Mucosa of descending colon (tissue), 3 donors: ENCODE results near the gene TMEM151A. TPM values are rescaled to one million over a fixed set of nuclear protein-coding genes. Genes with fewer than 3 reads are reported as not detected.
"Not testable (repeated sequence)": the region's sequence is repeated elsewhere in the genome, so short reads cannot be mapped to it uniquely, and the experiment has no call there.

Source experiments
- ATAC-seq: fragments of 200-7000 bp; cut with Tn5 transposase; one replicate; pipeline ENCODE4 v1.9.1; 2020; ENCODE audit warnings: mild to moderate bottlenecking, moderate library complexity
- DNase-seq, 3 donors: peaks; one replicate each; pipeline ENCODE4 v3.0.0-alpha.2; 2020
- H3K36me3 ChIP-seq: fragments of 200-600 bp; one replicate; pipeline ENCODE4 v1.8.0; 2021; ENCODE audit warnings: low read depth, mild to moderate bottlenecking
- H3K4me1 ChIP-seq: fragments of 200-600 bp; one replicate; pipeline ENCODE4 v1.8.0; 2021; ENCODE audit warnings: low read depth, mild to moderate bottlenecking
- H3K4me3 ChIP-seq: fragments of 200-600 bp; one replicate; pipeline ENCODE4 v1.8.0; 2021; ENCODE audit warnings: mild to moderate bottlenecking
- H3K9me3 ChIP-seq: fragments of 200-600 bp; one replicate; pipeline ENCODE4 v1.8.0; 2021; ENCODE audit warnings: mild to moderate bottlenecking
- CTCF ChIP-seq: fragments of 200-600 bp; IDR thresholded peaks from one replicate; pipeline ENCODE4 v1.8.0; 2022; ENCODE audit warnings: antibody characterized with exemption, mild to moderate bottlenecking
- intact Hi-C, 2 donors: fragments of 100-400 bp; cut with DNase I in 1 of 2; cut with micrococcal nuclease in 1 of 2; formaldehyde crosslinking; loops; one replicate each; pipeline versions ENCODE4 v1.11.0 to v1.11.1; 2022; cut with DNase I, micrococcal nuclease
- total RNA-seq, 3 donors: library from RNA; stranded (reverse); fragmentation: NEBNext Ultra II Directional in 2 of 3; extraction: Animal tissue kit (Norgen Biotek cat#: 25700) in 2 of 3; gene quantifications; one replicate each; pipeline versions ENCODE4 v1.2.1 to v1.2.4, GENCODE V29; 2021 to 2023
- donor health status: DM: no; HTN: no; CAD: no; lungs with moderate emphysema.
- donor health status: DM: no; HTN: no; CAD: no.
- donor health status: DM: no; HTN: yes; CAD: no.

Gene TMEM151A
- total RNA-seq, 3 donors from 2014 or later = 0.17 to 0.38 (median 0.27) TPM

GRCh38 chr11:66317723-66318599 lies 26.3 kb downstream of the TMEM151A start:
- Histone ChIP-seq H3K9me3 (no peaks in the 10 kb centered on the region), H3K4me3 (no peak overlapping the region), H3K36me3 (no peaks in the 10 kb centered on the region), H3K4me1 (peaks cover 11% of the 10 kb centered on the region)
- DNase-seq = peak in 2 of 3 donors; percentile 59 to 85
- peak; percentile 54 for ATAC-seq
- TF ChIP-seq CTCF = no peak
- intact Hi-C loops = loop anchor here in 1 of 2 donors (10.0 kb wide), 1 partner anchor 67 kb away; no protein-coding TSS in a partner anchor

GRCh38 chr11:66318600-66318970 lies 26.9 kb downstream of the TMEM151A start:
- intact Hi-C loops = loop anchor here in 1 of 2 donors (10.0 kb wide), 1 partner anchor 66 kb away; no protein-coding TSS in a partner anchor
- peaks cover 5% of the 10 kb centered on the region for H3K4me1 ChIP-seq
- H3K9me3 ChIP-seq = no peaks in the 10 kb centered on the region
- ATAC-seq = no peak
- no peak overlapping the region for H3K4me3 ChIP-seq
- no peak for TF ChIP-seq CTCF
- H3K36me3 ChIP-seq = no peaks in the 10 kb centered on the region
- no peak for DNase-seq

GRCh38 chr11:66320289-66320688 lies 28.6 kb downstream of the TMEM151A start:
- H3K4me3 ChIP-seq, ATAC-seq, H3K4me1 ChIP-seq, H3K36me3 ChIP-seq, H3K9me3 ChIP-seq, DNase-seq, intact Hi-C loops: not testable (repeated sequence)

- H3K9me3 ChIP-seq, DNase-seq, intact Hi-C loops, H3K4me1 ChIP-seq, ATAC-seq, H3K4me3 ChIP-seq, H3K36me3 ChIP-seq: not testable (repeated sequence)
Observed at GRCh38 chr11:66320748-66321147, 29.1 kb downstream of the TMEM151A start.

GRCh38 chr11:66321606-66322005 lies 29.9 kb downstream of the TMEM151A start:
- H3K4me3 ChIP-seq = no peak overlapping the region
- ATAC-seq (no peak), DNase-seq (no peak)
- intact Hi-C loops = no loop called here
- H3K36me3 ChIP-seq = no peaks in the 10 kb centered on the region
- no peaks in the 10 kb centered on the region for H3K9me3 ChIP-seq
- H3K4me1 ChIP-seq = peaks cover 5% of the 10 kb centered on the region
- TF ChIP-seq CTCF = no peak

GRCh38 chr11:66322732-66323427 lies 31.2 kb downstream of the TMEM151A start:
- TF ChIP-seq CTCF = no peak
- intact Hi-C loops = no loop called here
- peak in 1 of 3 donors; percentile 64 for DNase-seq
- Histone ChIP-seq H3K4me1 (peaks cover 6% of the 10 kb centered on the region), H3K36me3 (no peaks in the 10 kb centered on the region), H3K4me3 (no peak overlapping the region), H3K9me3 (no peaks in the 10 kb centered on the region)
- peak; percentile 6 for ATAC-seq
